ENCODE results near the gene SMYD3. TPM values are rescaled to one million over a fixed set of nuclear protein-coding genes. Genes with fewer than 3 reads are reported as not detected.
A peak's percentile ranks its signal among the peaks of the same experiment; 100 is the strongest.

SMYD3 gene
- total RNA-seq, 4 donors from 2014 or later: 10.5 to 36.4 (median 22.5) TPM

- intact Hi-C loops (cut with DNase I; ENCODE audit: low total_unique reads): no loop called here
- TF ChIP-seq CTCF (IDR thresholded peaks at IDR 0.05): no peak
- TF ChIP-seq POLR2A (IDR thresholded peaks at IDR 0.05): no peak
- H3K27me3 ChIP-seq: no peaks in the 10 kb centered on the region
- no peaks in the 10 kb centered on the region for H3K9me3 ChIP-seq
- no peaks in the 10 kb centered on the region for H3K36me3 ChIP-seq
- no peak overlapping the region for H3K4me3 ChIP-seq
- no peak for DNase-seq
- no peak overlapping the region for H3K27ac ChIP-seq
- no peaks in the 10 kb centered on the region for H3K4me1 ChIP-seq
These were observed 488.9 kb downstream of the SMYD3 start for GRCh38 chr1:246018146-246018545.

DNA sequence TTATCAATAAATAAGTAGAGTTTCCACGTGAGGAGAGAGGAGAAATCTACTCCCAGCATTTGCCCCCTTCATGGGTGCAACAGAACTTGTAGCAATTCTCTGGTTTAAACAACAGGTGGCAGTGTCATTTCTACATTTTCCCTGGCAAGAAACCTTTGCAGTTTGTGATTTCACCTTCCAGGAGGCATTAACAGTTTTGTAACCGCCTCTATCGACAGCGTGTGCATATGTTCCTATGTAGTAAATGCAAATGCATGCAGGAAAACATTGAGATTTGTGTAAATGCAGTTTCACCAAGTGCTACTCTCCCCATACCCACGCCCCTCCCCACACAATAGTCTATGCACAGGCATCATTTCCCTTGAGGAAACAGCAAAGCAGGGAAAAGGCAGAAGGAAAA lies 494.7 kb downstream of the SMYD3 start:
- Histone ChIP-seq H3K36me3 (no peaks in the 10 kb centered on the region), H3K27me3 (no peaks in the 10 kb centered on the region), H3K4me3 (no peak overlapping the region), H3K27ac (no peak overlapping the region), H3K9me3 (no peaks in the 10 kb centered on the region), H3K4me1 (no peaks in the 10 kb centered on the region)
- no peak for DNase-seq
- intact Hi-C loops (cut with DNase I; ENCODE audit: low total_unique reads): no loop called here
- TF ChIP-seq CTCF (IDR thresholded peaks at IDR 0.05) (peak in 3 of 4 experiments; percentile 4 to 44 (median 20)), POLR2A (IDR thresholded peaks at IDR 0.05) (no peak)

GRCh38 chr1:246010386-246010785 lies 496.7 kb downstream of the SMYD3 start:
- TF ChIP-seq POLR2A (IDR thresholded peaks at IDR 0.05) (no peak), CTCF (IDR thresholded peaks at IDR 0.05) (no peak)
- H3K9me3 ChIP-seq: no peaks in the 10 kb centered on the region
- no peaks in the 10 kb centered on the region for H3K4me1 ChIP-seq
- no peak for DNase-seq
- H3K4me3 ChIP-seq: no peak overlapping the region
- intact Hi-C loops (cut with DNase I; ENCODE audit: low total_unique reads): no loop called here
- H3K36me3 ChIP-seq: no peaks in the 10 kb centered on the region
- H3K27me3 ChIP-seq: no peaks in the 10 kb centered on the region
- H3K27ac ChIP-seq: no peak overlapping the region

DNA sequence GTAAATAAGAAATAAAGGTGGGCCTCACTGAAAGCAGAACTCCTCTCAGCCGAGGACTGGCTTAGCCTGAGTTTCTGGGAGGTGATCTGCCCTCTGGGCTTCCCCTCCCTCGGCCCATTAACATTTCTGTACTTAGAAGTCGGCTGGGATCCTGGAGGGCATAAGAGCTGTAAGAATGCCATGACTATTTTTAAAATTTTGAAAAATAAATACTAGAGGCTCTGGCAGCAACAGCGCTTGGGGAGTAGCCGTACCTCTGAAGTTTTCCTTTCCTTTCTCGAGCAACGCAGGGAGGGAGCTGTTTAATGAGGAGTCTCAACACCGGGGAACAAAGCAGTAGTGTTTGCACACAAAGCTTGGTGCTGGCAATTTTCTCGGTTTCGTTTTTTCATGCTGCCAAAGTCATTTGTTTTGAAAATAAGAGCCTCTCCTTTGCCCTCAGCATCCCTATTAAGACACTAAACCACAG lies 498.7 kb downstream of the SMYD3 start:
- Histone ChIP-seq H3K4me3 (no peak overlapping the region), H3K9me3 (no peaks in the 10 kb centered on the region), H3K4me1 (no peaks in the 10 kb centered on the region), H3K36me3 (no peaks in the 10 kb centered on the region), H3K27ac (no peak overlapping the region), H3K27me3 (no peaks in the 10 kb centered on the region)
- intact Hi-C loops (cut with DNase I; ENCODE audit: low total_unique reads): no loop called here
- no peak for TF ChIP-seq CTCF (IDR thresholded peaks at IDR 0.05)
- no peak for TF ChIP-seq POLR2A (IDR thresholded peaks at IDR 0.05)
- DNase-seq: no peak

GRCh38 chr1:246005067-246005466 lies 502.0 kb downstream of the SMYD3 start:
- H3K27ac ChIP-seq: no peak overlapping the region
- H3K9me3 ChIP-seq: no peaks in the 10 kb centered on the region
- DNase-seq: no peak
- no peaks in the 10 kb centered on the region for H3K27me3 ChIP-seq
- H3K4me3 ChIP-seq: no peak overlapping the region
- no peaks in the 10 kb centered on the region for H3K36me3 ChIP-seq
- intact Hi-C loops (cut with DNase I; ENCODE audit: low total_unique reads): no loop called here
- H3K4me1 ChIP-seq: no peaks in the 10 kb centered on the region
- no peak for TF ChIP-seq POLR2A (IDR thresholded peaks at IDR 0.05)
- TF ChIP-seq CTCF (IDR thresholded peaks at IDR 0.05): no peak
